H1 (cell line): Measurements from ENCODE around the gene PID1. TPM values are rescaled to one million over a fixed set of nuclear protein-coding genes. Genes with fewer than 3 reads are reported as not detected.

Source experiments
- CTCF ChIA-PET: fragments of 300-600 bp; sonication (Branson Sonifier 250); formaldehyde crosslinking; loops from one replicate; lab custom pipeline; 2021; ENCODE audit not compliant: partially characterized antibody; lab: Charles Lee
- POLR2A ChIA-PET: fragments of 300-600 bp; sonication (Branson Sonifier 250); formaldehyde crosslinking; loops from one replicate; lab custom pipeline; 2021; ENCODE audit warnings: inconsistent platforms; ENCODE audit not compliant: partially characterized antibody; lab: Charles Lee
- DNase-seq, 2 experiments: peaks; one replicate each; pipeline versions ENCODE4 v3.0.0 to v3.0.0-alpha.2; 2010 to 2022; ENCODE audit warnings: low spot score in 2 of 2, low read depth in 1 of 2, mixed read lengths in 1 of 2
- FAIRE-seq: peaks from 2 replicates; lab custom pipeline; 2011; peaks lifted over from hg19 to GRCh38; lab: Jason Lieb, UNC
- H2AFZ ChIP-seq: 2 replicates; pipeline ENCODE4 v1.8.1; 2012; ENCODE audit warnings: low read length, inconsistent platforms
- H2AK5ac ChIP-seq: 2 replicates; pipeline ENCODE4 v1.6.1; 2013; ENCODE audit warnings: low read depth, low read length
- H2BK120ac ChIP-seq: replicated peaks from 2 replicates; pipeline ENCODE3; 2013; ENCODE audit warnings: low read depth, low read length, inconsistent platforms
- H2BK12ac ChIP-seq: 2 replicates; pipeline ENCODE4 v1.6.1; 2013; ENCODE audit warnings: low read depth, low read length
- H2BK15ac ChIP-seq: 2 replicates; pipeline ENCODE4 v1.6.1; 2013; ENCODE audit warnings: low read length
- H2BK20ac ChIP-seq: 2 replicates; pipeline ENCODE4 v1.6.1; 2013; ENCODE audit warnings: low read length
- H2BK5ac ChIP-seq: 2 replicates; pipeline ENCODE4 v1.6.1; 2013; ENCODE audit warnings: low read depth, low read length
- H3K14ac ChIP-seq: 2 replicates; pipeline ENCODE4 v1.6.1; 2013; ENCODE audit warnings: inconsistent platforms; ENCODE audit not compliant: insufficient read length
- H3K18ac ChIP-seq: 2 replicates; pipeline ENCODE4 v1.6.1; 2013; ENCODE audit warnings: low read length; ENCODE audit errors: extremely low read depth
- H3K23ac ChIP-seq: 2 replicates; pipeline ENCODE4 v1.6.1; 2013; ENCODE audit warnings: inconsistent platforms; ENCODE audit not compliant: insufficient read length
- H3K23me2 ChIP-seq: 2 replicates; pipeline ENCODE4 v1.6.1; 2013; ENCODE audit warnings: low read depth, low read length
- H3K27ac ChIP-seq: 2 replicates; pipeline ENCODE4 v1.6.1; 2011; ENCODE audit warnings: low read depth, low read length, inconsistent platforms
- H3K27me3 ChIP-seq, 4 experiments: replicated peaks in 1 of 4; 1 replicate in 1 of 4; 2 replicates in 3 of 4; pipeline versions ENCODE4 v1.6.1 to v1.8.1; 2011 to 2013; ENCODE audit warnings: low read length in 3 of 4, mild to moderate bottlenecking in 3 of 4, inconsistent platforms in 2 of 4, mixed read lengths in 2 of 4, moderate library complexity in 1 of 4; ENCODE audit not compliant: control insufficient read depth in 3 of 4, insufficient read depth in 3 of 4; ENCODE audit errors: extremely low read depth in 1 of 4
- H3K36me3 ChIP-seq, 4 experiments: 2 replicates each; pipeline versions ENCODE4 v1.6.1 to v1.8.1; 2011 to 2013; ENCODE audit warnings: mild to moderate bottlenecking in 4 of 4, low read length in 3 of 4, moderate library complexity in 2 of 4, control low read depth in 1 of 4, inconsistent platforms in 1 of 4; ENCODE audit not compliant: insufficient read depth in 4 of 4, control insufficient read depth in 2 of 4
- H3K4ac ChIP-seq: replicated peaks from 2 replicates; pipeline ENCODE3; 2013; ENCODE audit warnings: low read length, low read depth, mixed read lengths, inconsistent platforms; ENCODE audit not compliant: insufficient read length
- H3K4me1 ChIP-seq, 4 experiments: replicated peaks in 1 of 4; 1 replicate in 1 of 4; 2 replicates in 3 of 4; pipeline versions ENCODE4 v1.6.1 to v1.8.1; 2011 to 2013; ENCODE audit warnings: low read length in 3 of 4, inconsistent platforms in 2 of 4, mixed read lengths in 1 of 4; ENCODE audit not compliant: insufficient read depth in 4 of 4, control insufficient read depth in 3 of 4
- H3K4me2 ChIP-seq, 2 experiments: 2 replicates each; pipeline versions ENCODE4 v1.6.1 to v1.8.1; 2011 to 2013; ENCODE audit warnings: low read depth in 2 of 2, low read length in 2 of 2, control low read depth in 1 of 2, inconsistent platforms in 1 of 2, mild to moderate bottlenecking in 1 of 2; ENCODE audit not compliant: insufficient read depth in 1 of 2
- H3K4me3 ChIP-seq, 4 experiments: fragments of 200-600, 300-600 bp in 1 of 4; sonication (generic), shearing (Covaris generic), sonication (Bioruptor Twin) in 1 of 4; 2 replicates each; pipeline versions ENCODE4 v1.5.1 to v1.8.1; 2011 to 2016; ENCODE audit warnings: low read length in 4 of 4, low read depth in 3 of 4, control low read depth in 2 of 4, inconsistent platforms in 2 of 4, mild to moderate bottlenecking in 2 of 4, mixed read lengths in 1 of 4, moderate library complexity in 1 of 4; ENCODE audit not compliant: insufficient read depth in 2 of 4; ENCODE audit errors: extremely low read depth in 1 of 4
- H3K56ac ChIP-seq: replicated peaks from 2 replicates; pipeline ENCODE3; 2013; ENCODE audit warnings: low read depth, mild to moderate bottlenecking, mixed read lengths, low read length, inconsistent platforms; ENCODE audit not compliant: insufficient read length
- H3K79me1 ChIP-seq: 2 replicates; pipeline ENCODE4 v1.6.1; 2013; ENCODE audit warnings: low read depth, low read length, control low read depth
- H3K79me2 ChIP-seq, 2 experiments: 2 replicates each; pipeline versions ENCODE4 v1.6.1 to v1.8.1; 2012 to 2013; ENCODE audit warnings: low read length in 2 of 2, mild to moderate bottlenecking in 2 of 2, inconsistent platforms in 1 of 2; ENCODE audit not compliant: insufficient read depth in 2 of 2, control insufficient read depth in 1 of 2
- H3K9ac ChIP-seq, 4 experiments: replicated peaks in 1 of 4; 1 replicate in 1 of 4; 2 replicates in 3 of 4; pipeline versions ENCODE4 v1.6.1 to v1.8.1; 2011 to 2013; ENCODE audit warnings: low read depth in 3 of 4, low read length in 3 of 4, control low read depth in 2 of 4, mild to moderate bottlenecking in 2 of 4, moderate library complexity in 2 of 4, inconsistent platforms in 1 of 4; ENCODE audit errors: extremely low read depth in 1 of 4
- H3K9me3 ChIP-seq, 2 experiments: 2 replicates each; pipeline versions ENCODE4 v1.6.1 to v1.8.1; 2012 to 2013; ENCODE audit warnings: mild to moderate bottlenecking in 2 of 2, moderate library complexity in 2 of 2, control low read depth in 1 of 2, inconsistent platforms in 1 of 2, low read depth in 1 of 2, low read length in 1 of 2, mixed read lengths in 1 of 2; ENCODE audit not compliant: insufficient read depth in 2 of 2
- H4K20me1 ChIP-seq, 2 experiments: replicated peaks in 1 of 2; 2 replicates each; pipeline versions ENCODE3 to v1.8.1; 2011 to 2013; ENCODE audit warnings: inconsistent platforms in 2 of 2, low read length in 2 of 2, mild to moderate bottlenecking in 1 of 2; ENCODE audit not compliant: insufficient read depth in 2 of 2, control insufficient read depth in 1 of 2
- H4K5ac ChIP-seq: 2 replicates; pipeline ENCODE4 v1.6.1; 2013; ENCODE audit warnings: low read length, low read depth, mixed read lengths, inconsistent platforms; ENCODE audit not compliant: insufficient read length
- H4K8ac ChIP-seq: 2 replicates; pipeline ENCODE4 v1.8.0; 2013; ENCODE audit warnings: mild to moderate bottlenecking, moderate library complexity, low read length, inconsistent platforms; ENCODE audit not compliant: insufficient read depth; ENCODE audit errors: extremely low read depth
- H4K91ac ChIP-seq: replicated peaks from 2 replicates; pipeline ENCODE3; 2013; ENCODE audit warnings: low read length, mixed read lengths, inconsistent platforms; ENCODE audit not compliant: insufficient read length
- CHD1 ChIP-seq: IDR thresholded peaks from 2 replicates; pipeline ENCODE4 v1.6.1; 2012; ENCODE audit warnings: low read depth, low read length, improper control_type of control experiment
- CHD2 ChIP-seq: IDR thresholded peaks from 2 replicates; pipeline ENCODE4 v1.6.1; 2012; ENCODE audit warnings: low read length, improper control_type of control experiment
- EGR1 ChIP-seq: IDR thresholded peaks from 2 replicates; pipeline ENCODE4 v1.6.1; 2011; ENCODE audit warnings: low read depth, low read length, borderline replicate concordance
- HDAC2 ChIP-seq, 2 experiments: fragments of 300-600 bp in 1 of 2; sonication (generic) in 1 of 2; IDR thresholded peaks; 2 replicates each; pipeline ENCODE4 v1.6.1; 2011 to 2012; ENCODE audit warnings: low read depth in 2 of 2, low read length in 2 of 2, mild to moderate bottlenecking in 2 of 2, moderate library complexity in 2 of 2, borderline replicate concordance in 1 of 2, inconsistent platforms in 1 of 2
- MAFK ChIP-seq: IDR thresholded peaks from 2 replicates; pipeline ENCODE4 v1.6.1; 2012; ENCODE audit warnings: low read depth, mild to moderate bottlenecking, improper control_type of control experiment, low read length
- POLR2AphosphoS5 ChIP-seq: IDR thresholded peaks from 2 replicates; pipeline ENCODE4 v1.6.1; 2011; ENCODE audit warnings: low read depth, low read length
- RFX5 ChIP-seq: IDR thresholded peaks from 2 replicates; pipeline ENCODE4 v1.6.1; 2011; ENCODE audit warnings: low read depth, low read length, improper control_type of control experiment, borderline replicate concordance
- WGBS, 2 experiments: shearing (Covaris generic) in 1 of 2; methylation state at CpG; one replicate each; pipeline versions ENCODE4 v1.1.6 to v1.1.7; 2013 to 2015; ENCODE audit warnings: low lambda C conversion rate in 2 of 2, mixed read lengths in 2 of 2, inconsistent platforms in 1 of 2, low coverage in 1 of 2, missing lambda C conversion rate in 1 of 2; ENCODE audit not compliant: insufficient replicate concordance in 2 of 2, insufficient coverage in 1 of 2, insufficient read length in 1 of 2; ENCODE audit errors: extremely low coverage in 1 of 2, missing lambda C conversion rate in 1 of 2; 5-methylcytosine and 5-hydroxymethylcytosine counted together
- polyA plus RNA-seq, 7 experiments: library from polyadenylated mRNA; depleted of rRNA in 3 of 7; stranded (reverse) in 5 of 7; unstranded in 2 of 7; fragments of >200 nt in 5 of 7; fragments of 200-250 nt in 2 of 7; gene quantifications; 1 replicate in 5 of 7; 2 replicates in 1 of 7; 4 replicates in 1 of 7; pipeline versions ENCODE4 v1.2.1 to v1.2.3, GENCODE V29; 2011 to 2013; ENCODE audit warnings: missing spikeins in 2 of 7, mixed read lengths in 2 of 7
- total RNA-seq: library from RNA; stranded (reverse); fragmentation: NEBNext Ultra II Directional; extraction: Animal tissue kit (Norgen Biotek cat#: 25700); gene quantifications from 2 replicates; pipeline ENCODE4 v1.2.1, GENCODE V29; 2021
- TF ChIP-seq, protein P1 (sequence below): IDR thresholded peaks from 2 replicates; pipeline ENCODE4 v1.6.1; 2012; ENCODE audit warnings: inconsistent platforms

Gene PID1
- total and polyA plus RNA-seq, 2 of the 8 experiments (the other 6 are each of a cell fraction or from before 2014, with no cell fraction given): 1.5 to 3.3 TPM

- no peak overlapping the region for H3K18ac ChIP-seq
- DNase-seq: no peak
- ChIA-PET POLR2A (no interaction called here), CTCF (interaction anchor here (1.2 to 2.2 kb wide), 2 partner anchors 27 to 98 kb away, joined by 3 to 5 read pairs; no protein-coding TSS in a partner anchor)
- H3K9me3 ChIP-seq: no peaks in the 10 kb centered on the region
- no peak overlapping the region for H2BK120ac ChIP-seq
- H3K27ac ChIP-seq: no peak overlapping the region
- H3K23me2 ChIP-seq: no peaks in the 10 kb centered on the region
- no peak overlapping the region for H2AFZ ChIP-seq
- no peak overlapping the region for H3K9ac ChIP-seq
- 95% methylated on average over 1 of the region's 1 CpG; no CpG with 5 or more reads in 1 of the 2 experiments for WGBS, 2 experiments
- H3K4me2 ChIP-seq: no peak overlapping the region
- no peak overlapping the region for H2BK12ac ChIP-seq
- no peak overlapping the region for H4K5ac ChIP-seq
- H3K4ac ChIP-seq: no peak overlapping the region
- H3K56ac ChIP-seq: no peak overlapping the region
- no peak overlapping the region for H3K4me3 ChIP-seq
- H2BK5ac ChIP-seq: no peak overlapping the region
- H2BK20ac ChIP-seq: no peak overlapping the region
- no peaks in the 10 kb centered on the region for H4K20me1 ChIP-seq
- FAIRE-seq: no peak
- H4K8ac ChIP-seq: no peak overlapping the region
- H3K27me3 ChIP-seq: no peaks in the 10 kb centered on the region
- H3K14ac ChIP-seq: no peak overlapping the region
- H3K36me3 ChIP-seq: no peaks in the 10 kb centered on the region
- no peaks in the 10 kb centered on the region for H3K79me2 ChIP-seq
- H3K4me1 ChIP-seq: no peaks in the 10 kb centered on the region
- no peak overlapping the region for H2AK5ac ChIP-seq
- no peak overlapping the region for H4K91ac ChIP-seq
- H3K23ac ChIP-seq: no peak overlapping the region
- H3K79me1 ChIP-seq: no peaks in the 10 kb centered on the region
- H2BK15ac ChIP-seq: no peak overlapping the region
- TF ChIP-seq, protein P1, sequence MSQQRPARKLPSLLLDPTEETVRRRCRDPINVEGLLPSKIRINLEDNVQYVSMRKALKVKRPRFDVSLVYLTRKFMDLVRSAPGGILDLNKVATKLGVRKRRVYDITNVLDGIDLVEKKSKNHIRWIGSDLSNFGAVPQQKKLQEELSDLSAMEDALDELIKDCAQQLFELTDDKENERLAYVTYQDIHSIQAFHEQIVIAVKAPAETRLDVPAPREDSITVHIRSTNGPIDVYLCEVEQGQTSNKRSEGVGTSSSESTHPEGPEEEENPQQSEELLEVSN: no peak
- TF ChIP-seq HDAC2 (IDR thresholded peaks at IDR 0.05; ENCODE audit: borderline replicate concordance in 1 of 2, low read depth in 2 of 2, low read length in 2 of 2) (no peak), CHD1 (no peak), MAFK (no peak), POLR2AphosphoS5 (no peak), EGR1 (no peak), RFX5 (no peak), CHD2 (no peak)
Measured at GRCh38 chr2:229175497-229175863, 95.6 kb downstream of the PID1 start.
